ENCODE results near the gene SUPT5H. TPM values are rescaled to one million over a fixed set of nuclear protein-coding genes. Genes with fewer than 3 reads are reported as not detected.
A peak's percentile ranks its signal among the peaks of the same experiment; 100 is the strongest.

SUPT5H gene
- total RNA-seq, 1 experiment from 2014 or later: 158 TPM

- intact Hi-C loops (cut with micrococcal nuclease; ENCODE audit: unreplicated experiment): no loop called here
- no peak overlapping the region for H3K27ac Mint-ChIP-seq (ENCODE audit: unreplicated experiment)
- no peak overlapping the region for H3K4me3 Mint-ChIP-seq (ENCODE audit: low read depth, unreplicated experiment)
- CTCF ChIA-PET: interaction anchor here (0.6 kb wide), 1 partner anchor 9 kb away, joined by 5 read pairs; no protein-coding TSS in a partner anchor
- H3K27me3 Mint-ChIP-seq (ENCODE audit: unreplicated experiment): peaks cover 78% of the 10 kb centered on the region
- no peaks in the 10 kb centered on the region for H3K4me1 Mint-ChIP-seq (ENCODE audit: low read depth, unreplicated experiment)
- H3K36me3 Mint-ChIP-seq (ENCODE audit: insufficient read depth, unreplicated experiment): no peaks in the 10 kb centered on the region
- H3K9me3 Mint-ChIP-seq (ENCODE audit: low read depth, unreplicated experiment): no peaks in the 10 kb centered on the region
- no peak for TF ChIP-seq CTCF (IDR thresholded peaks at IDR 0.05; ENCODE audit: unreplicated experiment)
- no peak for DNase-seq
- no TSS peak for BruUV-seq (replicated peaks)
Measured at GRCh38 chr19:39516270-39516669, 70.9 kb downstream of the SUPT5H start.

GRCh38 chr19:39517432-39517831 is 72.0 kb downstream of the SUPT5H start:
- no TSS peak for BruUV-seq (replicated peaks)
- H3K27ac Mint-ChIP-seq (ENCODE audit: unreplicated experiment): no peak overlapping the region
- TF ChIP-seq CTCF (IDR thresholded peaks at IDR 0.05; ENCODE audit: unreplicated experiment): no peak
- no peaks in the 10 kb centered on the region for H3K36me3 Mint-ChIP-seq (ENCODE audit: insufficient read depth, unreplicated experiment)
- CTCF ChIA-PET: interaction anchor here (0.7 kb wide), 1 partner anchor 373 kb away, joined by 6 read pairs; no protein-coding TSS in a partner anchor
- H3K27me3 Mint-ChIP-seq (ENCODE audit: unreplicated experiment): peaks cover 70% of the 10 kb centered on the region
- no peak overlapping the region for H3K4me3 Mint-ChIP-seq (ENCODE audit: low read depth, unreplicated experiment)
- intact Hi-C loops (cut with micrococcal nuclease; ENCODE audit: unreplicated experiment): no loop called here
- DNase-seq: no peak
- H3K4me1 Mint-ChIP-seq (ENCODE audit: low read depth, unreplicated experiment): no peaks in the 10 kb centered on the region
- H3K9me3 Mint-ChIP-seq (ENCODE audit: low read depth, unreplicated experiment): no peaks in the 10 kb centered on the region

- no peak overlapping the region for H3K27ac Mint-ChIP-seq (ENCODE audit: unreplicated experiment)
- CTCF ChIA-PET: interaction anchor here (0.6 to 1.2 kb wide), 5 partner anchors 9 to 163 kb away, joined by 3 to 5 read pairs (median 4); partner anchors contain the start of gene EID2B
- peak overlapping the region; percentile 45 for H3K4me3 Mint-ChIP-seq (ENCODE audit: low read depth, unreplicated experiment)
- DNase-seq: no peak
- no TSS peak for BruUV-seq (replicated peaks)
- intact Hi-C loops (cut with micrococcal nuclease; ENCODE audit: unreplicated experiment): no loop called here
- no peaks in the 10 kb centered on the region for H3K4me1 Mint-ChIP-seq (ENCODE audit: low read depth, unreplicated experiment)
- no peaks in the 10 kb centered on the region for H3K9me3 Mint-ChIP-seq (ENCODE audit: low read depth, unreplicated experiment)
- peaks cover 60% of the 10 kb centered on the region for H3K27me3 Mint-ChIP-seq (ENCODE audit: unreplicated experiment)
- no peaks in the 10 kb centered on the region for H3K36me3 Mint-ChIP-seq (ENCODE audit: insufficient read depth, unreplicated experiment)
- TF ChIP-seq CTCF (IDR thresholded peaks at IDR 0.05; ENCODE audit: unreplicated experiment): no peak
Measured at GRCh38 chr19:39518458-39518857, 73.1 kb downstream of the SUPT5H start.

- DNase-seq: no peak
- Mint-ChIP-seq H3K36me3 (ENCODE audit: insufficient read depth, unreplicated experiment) (no peaks in the 10 kb centered on the region), H3K27me3 (ENCODE audit: unreplicated experiment) (peaks cover 55% of the 10 kb centered on the region), H3K9me3 (ENCODE audit: low read depth, unreplicated experiment) (no peaks in the 10 kb centered on the region), H3K27ac (ENCODE audit: unreplicated experiment) (no peak overlapping the region), H3K4me3 (ENCODE audit: low read depth, unreplicated experiment) (peak overlapping the region; percentile 45), H3K4me1 (ENCODE audit: low read depth, unreplicated experiment) (no peaks in the 10 kb centered on the region)
- CTCF ChIA-PET: interaction anchor here (0.8 to 1.2 kb wide), 3 partner anchors 9 to 78 kb away, joined by 3 to 5 read pairs (median 4); partner anchors contain the start of gene EID2B
- no peak for TF ChIP-seq CTCF (IDR thresholded peaks at IDR 0.05; ENCODE audit: unreplicated experiment)
- intact Hi-C loops (cut with micrococcal nuclease; ENCODE audit: unreplicated experiment): no loop called here
- no TSS peak for BruUV-seq (replicated peaks)
Measured at GRCh38 chr19:39518975-39519374, 73.6 kb downstream of the SUPT5H start.
